ENCODE measurements around the gene CA12. TPM values are rescaled to one million over a fixed set of nuclear protein-coding genes. Genes with fewer than 3 reads are reported as not detected.

Gene CA12
- total and polyA plus RNA-seq, 2 donors (not counting 3 experiments of a cell fraction or from before 2014, with no cell fraction given) = 1.1 to 5.9 TPM

- no peak overlapping the region for H3K4me2 ChIP-seq (ENCODE audit: insufficient read depth, low read length)
- H3K9me3 ChIP-seq (replicated peaks; ENCODE audit: control insufficient read depth, insufficient read depth, low read length) = no peaks in the 10 kb centered on the region
- H2AFZ ChIP-seq (ENCODE audit: low read depth, low read length) = no peak overlapping the region
- dilution Hi-C loops (cut with MboI; ENCODE audit: extremely low pct_ligation_motif_present, low sequenced_read_pairs) = no loop called here
- FAIRE-seq = no peak
- BruUV-seq (replicated peaks) = no TSS peak
- no peak for DNase-seq (ENCODE audit: low read depth, low spot score)
- no peak overlapping the region for H3K27ac ChIP-seq (ENCODE audit: insufficient read depth, low read depth, low read length)
- peaks cover 15% of the 10 kb centered on the region for H3K4me1 ChIP-seq (ENCODE audit: control insufficient read depth, extremely low read depth, insufficient read depth, low read length)
- H3K79me2 ChIP-seq (ENCODE audit: control insufficient read depth, insufficient read depth, low read length) = no peaks in the 10 kb centered on the region
- TF ChIP-seq EZH2 (IDR thresholded peaks at IDR 0.05; ENCODE audit: borderline replicate concordance, low read depth, low read length, severe bottlenecking) (no peak), POLR2A (IDR thresholded peaks at IDR 0.05; ENCODE audit: low read depth, low read length) (no peak), CTCF (IDR thresholded peaks at IDR 0.05; ENCODE audit: extremely low read depth in 1 of 2, insufficient read depth in 1 of 2, low read depth in 1 of 2, low read length in 2 of 2) (no peak), MYC (IDR thresholded peaks at IDR 0.05; ENCODE audit: low read depth, low read length) (no peak), FOS (IDR thresholded peaks at IDR 0.05; ENCODE audit: borderline replicate concordance, insufficient read depth, low read length) (no peak), JUN (IDR thresholded peaks at IDR 0.05; ENCODE audit: borderline replicate concordance, insufficient read depth, insufficient read length, low read depth) (no peak), GATA2 (IDR thresholded peaks at IDR 0.05; ENCODE audit: insufficient read depth, insufficient read length, low read depth, low read length) (no peak), POLR2AphosphoS5 (IDR thresholded peaks at IDR 0.05; ENCODE audit: insufficient read depth, low read depth, low read length) (no peak)
- TF ChIP-seq, protein P1, sequence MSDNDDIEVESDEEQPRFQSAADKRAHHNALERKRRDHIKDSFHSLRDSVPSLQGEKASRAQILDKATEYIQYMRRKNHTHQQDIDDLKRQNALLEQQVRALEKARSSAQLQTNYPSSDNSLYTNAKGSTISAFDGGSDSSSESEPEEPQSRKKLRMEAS (IDR thresholded peaks at IDR 0.05; ENCODE audit: insufficient read depth, insufficient read length) = no peak
- ChIA-PET POLR2A (no interaction called here), CTCF (interaction anchor here (1.3 to 1.6 kb wide), 2 partner anchors 33 to 37 kb away, joined by 4 to 5 read pairs; no protein-coding TSS in a partner anchor)
- no peaks in the 10 kb centered on the region for H4K20me1 ChIP-seq (replicated peaks; ENCODE audit: control insufficient read depth, extremely low read depth, insufficient read depth, low read length)
- no peak overlapping the region for H3K9ac ChIP-seq (replicated peaks; ENCODE audit: extremely low read depth, insufficient read depth, low read length)
- H3K36me3 ChIP-seq (ENCODE audit: control insufficient read depth in 2 of 2, extremely low read depth in 1 of 2, insufficient read depth in 2 of 2, low read length in 2 of 2) = no peaks in the 10 kb centered on the region
- intact Hi-C loops (cut with micrococcal nuclease) = no loop called here
- no peaks in the 10 kb centered on the region for H3K9me1 ChIP-seq (replicated peaks; ENCODE audit: control insufficient read depth, extremely low read depth, insufficient read depth, low read length)
- H3K27me3 ChIP-seq (ENCODE audit: control insufficient read depth in 2 of 2, insufficient read depth in 2 of 2, low read length in 2 of 2) = no peaks in the 10 kb centered on the region
- H3K4me3 ChIP-seq (replicated peaks in 1 of 3; ENCODE audit: insufficient read depth in 1 of 3, low read depth in 1 of 3, low read length in 3 of 3) = no peak overlapping the region
These were observed 11.9 kb downstream of the CA12 start for GRCh38 chr15:63369781-63370180.

Data from endothelial cell of umbilical vein (primary cell).